Effector CD8-positive, alpha-beta T cell (primary cell): ENCODE measurements around the gene SDK2.
"Not testable (repeated sequence)": the region's sequence is repeated elsewhere in the genome, so short reads cannot be mapped to it uniquely, and the experiment has no call there.

Experiments
- DNase-seq: peaks from one replicate; lab custom pipeline; 2025; lab: John Stamatoyannopoulos, UW

SDK2 gene

DNA sequence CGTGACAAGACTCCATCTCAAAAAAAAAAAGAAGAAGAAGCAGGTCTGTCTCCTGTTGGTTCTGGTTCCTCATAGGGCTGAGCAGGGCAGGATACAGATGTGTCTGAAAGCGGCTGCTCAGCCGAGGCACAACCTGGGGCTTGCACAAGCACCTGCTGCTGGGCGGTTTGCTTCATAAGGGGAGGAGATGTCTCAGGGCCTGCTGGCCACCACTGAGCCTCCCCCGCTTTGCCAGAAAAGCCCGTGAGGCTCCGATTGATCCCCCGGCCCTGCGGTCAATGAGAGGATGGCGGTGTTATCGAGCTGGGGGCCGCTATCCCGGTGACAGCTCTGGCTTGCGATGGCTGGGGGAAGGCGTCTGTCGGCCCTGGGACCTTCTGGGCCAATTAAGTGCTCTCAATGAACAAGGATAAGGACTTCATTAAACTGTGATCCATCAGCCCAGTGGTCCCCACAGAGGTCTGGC is 162.0 kb downstream of the SDK2 start:
- DNase-seq, result no peak

DNA sequence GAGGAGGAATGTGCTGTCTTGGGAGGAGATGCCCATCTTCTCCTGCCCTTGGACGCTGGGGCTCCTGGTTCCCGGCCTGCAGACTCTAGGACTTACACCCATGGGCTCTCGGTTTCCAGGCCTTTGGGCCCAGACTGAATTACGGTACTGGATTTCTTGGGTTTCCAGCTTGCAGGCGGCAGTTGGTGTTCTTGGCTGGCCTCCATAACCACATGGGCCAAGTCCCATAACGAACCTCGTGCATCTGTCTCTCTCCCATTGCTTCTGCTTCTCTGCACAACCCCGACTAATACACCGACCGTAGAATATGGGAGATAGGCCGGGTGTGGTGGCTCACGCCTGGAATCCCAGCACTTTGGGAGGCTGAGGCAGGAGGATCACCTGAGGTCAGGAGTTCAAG is 162.6 kb downstream of the SDK2 start:
- no peak for DNase-seq

DNA sequence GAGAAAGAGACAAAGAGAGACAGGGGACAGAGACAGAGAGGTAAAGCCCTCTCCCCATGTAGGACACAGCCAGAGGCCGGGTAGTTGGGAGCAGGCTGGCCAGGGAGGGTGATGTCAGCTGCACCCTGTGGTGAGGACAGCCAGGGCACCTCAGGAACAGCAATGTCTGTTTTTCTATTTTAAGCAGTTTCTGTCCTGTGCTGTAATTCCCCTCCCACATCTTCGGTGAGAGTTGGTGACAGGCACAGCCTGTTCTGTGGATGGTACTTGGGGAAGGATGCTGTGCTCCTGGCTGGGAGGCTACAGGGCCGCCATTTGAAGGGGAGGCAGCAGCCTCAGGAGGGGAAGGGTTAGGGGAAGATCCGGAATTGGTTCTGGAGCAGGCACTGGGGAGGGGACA is 163.5 kb downstream of the SDK2 start:
- no peak for DNase-seq

DNA sequence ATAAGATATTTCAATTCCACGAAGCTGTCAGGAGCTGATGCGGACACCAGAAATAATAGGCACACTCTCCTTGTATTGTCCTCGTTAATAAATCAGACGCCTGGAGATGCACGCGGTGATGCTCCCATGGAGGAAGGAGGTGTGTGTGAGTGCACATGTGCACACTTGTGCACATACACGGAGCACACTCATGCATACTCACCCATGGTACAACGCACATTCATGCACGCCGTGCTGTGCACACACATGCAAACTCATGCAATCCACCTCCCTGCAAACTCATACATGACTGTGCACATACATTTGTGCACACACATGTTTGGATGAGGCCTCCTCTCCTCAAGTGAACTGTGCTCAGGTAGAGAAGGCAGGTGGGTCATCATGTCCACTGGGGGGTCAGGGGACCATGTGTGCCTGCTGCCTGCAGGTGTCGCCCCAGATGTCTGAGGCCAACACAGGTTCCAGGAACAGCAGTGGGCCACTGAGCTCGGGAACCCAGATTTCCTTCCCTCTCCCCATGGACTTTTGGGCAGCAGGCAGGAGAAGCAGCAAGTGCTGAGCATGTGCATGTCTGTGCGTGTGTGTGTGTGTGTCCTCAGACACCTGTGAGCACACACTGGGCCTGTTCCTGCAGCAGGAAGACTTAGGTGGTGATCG is 165.3 kb downstream of the SDK2 start:
- no peak for DNase-seq

DNA sequence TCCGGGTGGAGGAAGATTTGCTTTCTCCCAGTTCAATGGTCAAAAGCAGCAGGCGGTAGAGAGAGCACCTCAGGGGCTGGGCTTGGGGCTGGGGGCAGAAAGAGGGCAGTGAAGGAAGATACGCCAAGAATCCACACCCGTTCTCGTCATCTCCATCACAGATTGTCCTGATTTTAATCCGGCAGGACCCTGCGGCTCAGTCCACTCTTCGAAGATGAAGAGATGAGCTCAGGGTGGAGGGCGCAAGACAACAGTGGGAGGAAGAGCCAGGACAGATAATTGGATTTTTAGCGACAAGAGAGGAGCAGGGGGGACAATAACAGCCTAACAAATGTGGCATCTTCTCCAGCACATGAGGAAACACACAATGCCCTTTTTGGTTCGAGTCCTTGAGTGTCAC is 165.9 kb downstream of the SDK2 start:
- DNase-seq, result no peak

DNA sequence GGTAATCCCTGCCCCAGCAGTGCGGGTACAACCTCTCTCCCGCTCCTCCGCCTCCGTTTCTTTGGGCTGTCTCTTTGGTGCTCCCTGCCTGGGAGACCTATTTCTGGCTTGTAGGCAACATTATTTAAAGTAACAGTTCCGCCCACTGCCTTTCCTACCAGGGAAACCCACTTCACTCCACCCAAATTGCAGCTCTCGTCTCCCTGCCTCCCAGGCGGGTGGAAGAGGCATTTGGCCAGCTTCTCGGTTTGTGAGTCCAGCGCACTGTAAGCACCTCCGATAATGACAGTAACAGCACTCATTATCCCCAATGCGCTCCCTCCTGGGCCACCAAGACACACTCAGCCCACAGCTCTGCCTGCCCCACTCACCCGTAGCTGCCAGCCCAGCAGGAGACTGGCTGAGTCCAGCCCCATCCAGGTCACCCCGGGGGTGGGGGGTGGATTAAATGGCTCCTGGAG is 167.3 kb downstream of the SDK2 start:
- no peak for DNase-seq

DNA sequence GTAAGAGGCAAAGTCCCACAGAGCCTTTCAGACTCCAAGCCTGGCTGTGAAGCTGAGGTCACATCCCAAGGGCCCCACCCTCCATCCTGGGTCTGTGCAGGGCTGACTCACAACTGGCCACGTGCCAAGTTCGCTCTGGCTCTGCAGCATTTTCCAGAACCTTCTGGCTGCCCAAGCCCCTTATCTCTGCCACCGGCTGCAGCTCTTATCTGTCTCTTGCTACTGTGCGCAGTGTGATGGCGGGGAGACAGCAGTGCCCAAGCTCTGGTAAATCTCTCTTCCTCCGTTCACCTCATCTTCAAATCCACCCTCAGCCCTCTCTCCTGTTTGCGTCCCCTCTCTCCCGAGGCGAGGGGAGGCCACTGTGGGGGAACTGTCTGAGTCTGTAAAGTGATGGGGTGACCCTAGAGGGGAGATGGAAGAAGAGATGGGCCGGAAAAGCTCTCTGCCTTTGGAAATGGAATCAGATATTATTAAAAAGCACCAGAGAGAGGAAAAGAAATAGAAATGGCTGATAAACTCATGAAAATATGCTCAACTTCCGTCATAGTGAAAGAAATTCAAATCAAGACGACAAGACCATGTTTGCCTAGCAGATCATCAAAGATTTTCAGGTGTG is 169.8 kb downstream of the SDK2 start:
- DNase-seq, result no peak

DNA sequence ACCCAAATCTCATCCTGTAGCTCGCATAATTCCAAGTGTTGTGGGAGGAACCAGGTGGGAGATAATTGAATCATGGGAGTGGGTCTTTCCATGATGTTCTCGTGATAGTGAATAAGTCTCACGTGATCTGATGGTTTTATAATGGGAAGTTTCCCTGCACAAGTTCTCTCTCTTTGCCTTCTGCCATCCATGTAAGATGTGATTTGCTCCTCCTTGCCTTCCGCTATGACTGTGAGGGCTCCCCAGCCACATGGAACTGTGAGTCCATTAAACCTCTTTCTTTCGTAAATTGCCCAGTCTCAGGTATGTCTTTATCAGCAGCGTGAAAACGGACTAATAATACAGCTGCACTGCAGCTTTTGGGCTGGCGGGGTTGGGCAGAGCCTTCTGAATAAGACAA is 171.5 kb downstream of the SDK2 start:
- DNase-seq, result not testable (repeated sequence)

DNA sequence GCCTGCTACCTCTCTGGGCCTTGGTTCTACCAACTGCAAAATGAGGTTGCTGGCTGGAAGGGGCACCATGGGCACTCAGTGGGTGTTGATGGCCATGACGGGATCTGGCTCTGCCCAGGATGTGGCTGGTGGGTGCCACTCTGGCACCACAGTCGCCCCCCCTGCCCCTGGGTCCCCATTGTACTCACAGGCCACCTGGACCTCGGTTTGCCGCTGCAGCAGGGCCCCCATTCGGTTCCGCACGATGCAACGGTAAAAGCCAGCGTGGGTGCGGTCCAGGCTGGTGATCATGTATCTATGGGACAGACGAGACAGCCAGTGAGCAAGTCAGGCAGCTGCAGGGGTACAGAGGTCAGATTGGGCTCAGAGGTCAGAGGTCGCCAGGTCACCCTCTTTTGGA is 172.3 kb downstream of the SDK2 start:
- DNase-seq, result no peak

DNA sequence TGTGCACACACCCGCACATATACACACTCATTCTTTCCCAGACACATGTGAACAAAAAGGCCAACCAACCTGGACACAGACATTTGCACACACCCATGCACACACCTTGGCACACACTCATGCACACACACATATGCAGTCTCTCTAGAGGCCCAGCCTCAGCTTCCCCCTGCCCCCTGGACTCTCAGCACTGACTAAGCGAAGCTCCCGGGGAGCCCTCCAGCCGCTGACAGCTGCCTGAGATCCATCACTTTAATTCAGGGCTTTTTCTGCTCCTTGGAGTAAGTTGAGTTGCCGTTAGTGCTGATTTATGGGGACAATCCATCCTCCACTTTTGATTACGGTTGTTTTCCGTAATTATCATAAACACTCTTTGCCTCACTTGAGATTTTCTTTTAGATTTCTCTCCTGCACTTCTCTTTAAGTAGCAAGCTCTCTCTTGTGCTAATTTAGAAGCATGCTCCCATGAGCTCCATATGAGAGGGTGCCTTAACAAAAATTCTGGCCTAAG is 173.9 kb downstream of the SDK2 start:
- DNase-seq, result no peak

DNA sequence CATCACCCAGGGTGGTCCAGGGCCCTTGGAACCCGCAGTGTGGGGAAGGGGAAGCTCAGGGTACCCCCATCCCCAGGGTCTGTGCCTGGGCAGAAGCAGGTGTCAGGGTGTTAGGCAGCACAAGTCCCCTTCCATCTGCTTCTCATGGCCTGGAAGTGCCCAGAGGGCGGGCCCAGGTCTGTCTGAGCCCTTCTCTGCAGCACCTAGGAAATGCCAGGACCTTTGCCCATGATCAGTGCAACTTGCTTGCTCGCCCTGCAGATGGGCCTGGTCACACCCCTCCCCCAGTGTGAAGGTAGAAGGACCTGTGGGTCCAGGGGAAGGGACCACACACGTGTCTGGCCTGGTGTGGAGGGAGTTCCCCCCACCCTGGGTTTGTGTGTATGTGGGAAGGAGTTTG is 174.9 kb downstream of the SDK2 start:
- DNase-seq, result no peak

DNA sequence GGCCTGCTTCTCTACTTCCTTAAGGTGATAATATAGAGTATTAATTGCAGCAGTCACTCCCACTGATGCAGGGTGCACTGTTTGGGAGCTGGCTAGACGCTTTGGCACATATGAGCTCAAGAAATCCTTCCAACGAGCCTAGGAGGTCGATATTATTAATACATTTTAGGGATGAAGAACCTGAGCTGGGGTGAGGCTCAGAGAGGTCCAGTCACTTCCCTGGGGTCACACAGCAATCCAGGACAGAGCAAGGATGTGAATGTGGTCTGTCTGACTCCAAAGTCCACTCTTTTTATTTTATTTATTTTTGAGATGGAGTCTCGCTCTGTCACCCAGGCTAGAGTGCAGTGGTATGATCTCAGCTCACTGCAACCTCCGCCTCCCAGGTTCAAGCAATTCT is 176.0 kb downstream of the SDK2 start:
- no peak for DNase-seq

DNA sequence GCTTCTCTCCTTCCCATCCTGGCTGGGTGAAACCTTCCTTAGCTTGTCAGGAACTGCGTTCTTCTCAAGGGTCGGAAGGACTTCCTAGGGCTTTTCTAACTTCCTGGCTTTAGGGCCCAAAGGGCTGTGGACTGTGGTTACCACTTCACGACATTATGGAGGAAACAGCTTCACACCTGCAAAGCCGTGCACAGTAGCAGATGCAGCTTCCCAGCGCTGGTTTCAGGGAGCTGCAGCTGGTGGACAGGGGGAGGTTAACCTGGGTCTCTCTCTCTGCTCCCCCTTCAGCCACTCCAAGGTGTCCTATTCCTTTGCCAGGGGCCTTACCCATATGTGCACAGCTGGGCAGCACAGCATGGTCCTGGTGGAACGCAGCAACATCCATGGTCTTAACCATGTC is 176.6 kb downstream of the SDK2 start:
- DNase-seq, result no peak

DNA sequence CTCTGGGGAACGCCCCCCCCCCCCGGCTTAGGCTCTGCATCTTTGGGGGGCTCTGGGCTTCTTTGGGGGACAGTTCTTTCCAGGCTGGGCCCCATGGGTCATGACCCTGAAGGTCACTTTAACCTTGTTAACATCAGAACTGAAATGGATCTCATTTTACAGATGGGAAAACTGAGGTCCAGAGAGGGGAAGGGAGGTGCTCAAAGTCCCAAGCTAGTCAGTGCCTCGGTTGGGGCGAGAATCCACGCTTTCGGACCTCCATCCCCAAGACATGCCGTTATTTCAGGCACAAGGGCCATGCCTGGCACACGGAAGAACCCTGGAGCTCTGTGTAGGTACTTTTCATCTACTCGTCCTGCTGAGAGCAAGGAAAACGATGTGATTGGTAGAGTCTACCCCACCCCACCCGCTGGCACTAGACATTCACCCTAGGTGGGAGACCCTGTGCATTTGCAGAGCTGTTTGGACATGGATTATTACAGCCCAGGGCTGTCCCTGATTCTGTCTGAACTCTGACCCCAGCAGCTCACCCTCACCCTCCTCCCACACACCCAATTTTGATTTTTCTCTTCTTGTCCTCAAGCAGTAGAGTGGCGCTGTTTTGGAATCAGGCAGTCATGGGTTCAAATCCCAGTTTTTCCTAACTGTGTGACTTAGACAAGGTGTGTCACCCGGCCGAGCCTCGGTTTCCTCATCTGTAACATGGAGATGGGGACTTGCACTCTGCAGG is 177.4 kb downstream of the SDK2 start:
- DNase-seq, result no peak

DNA sequence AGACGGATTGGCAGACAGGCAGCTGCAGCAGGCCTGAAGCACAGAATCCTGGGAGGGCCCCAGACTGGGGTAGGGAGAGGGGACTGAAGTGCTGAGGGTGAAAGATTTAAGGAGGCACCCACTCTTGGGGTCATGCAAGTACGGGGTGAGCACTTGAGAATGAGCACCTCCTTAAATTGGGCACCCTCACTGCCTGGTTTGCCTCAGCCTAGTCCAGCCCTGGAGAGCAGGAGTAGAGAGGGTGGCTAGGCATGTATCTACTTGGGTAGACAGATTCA is 178.4 kb downstream of the SDK2 start:
- no peak for DNase-seq

DNA sequence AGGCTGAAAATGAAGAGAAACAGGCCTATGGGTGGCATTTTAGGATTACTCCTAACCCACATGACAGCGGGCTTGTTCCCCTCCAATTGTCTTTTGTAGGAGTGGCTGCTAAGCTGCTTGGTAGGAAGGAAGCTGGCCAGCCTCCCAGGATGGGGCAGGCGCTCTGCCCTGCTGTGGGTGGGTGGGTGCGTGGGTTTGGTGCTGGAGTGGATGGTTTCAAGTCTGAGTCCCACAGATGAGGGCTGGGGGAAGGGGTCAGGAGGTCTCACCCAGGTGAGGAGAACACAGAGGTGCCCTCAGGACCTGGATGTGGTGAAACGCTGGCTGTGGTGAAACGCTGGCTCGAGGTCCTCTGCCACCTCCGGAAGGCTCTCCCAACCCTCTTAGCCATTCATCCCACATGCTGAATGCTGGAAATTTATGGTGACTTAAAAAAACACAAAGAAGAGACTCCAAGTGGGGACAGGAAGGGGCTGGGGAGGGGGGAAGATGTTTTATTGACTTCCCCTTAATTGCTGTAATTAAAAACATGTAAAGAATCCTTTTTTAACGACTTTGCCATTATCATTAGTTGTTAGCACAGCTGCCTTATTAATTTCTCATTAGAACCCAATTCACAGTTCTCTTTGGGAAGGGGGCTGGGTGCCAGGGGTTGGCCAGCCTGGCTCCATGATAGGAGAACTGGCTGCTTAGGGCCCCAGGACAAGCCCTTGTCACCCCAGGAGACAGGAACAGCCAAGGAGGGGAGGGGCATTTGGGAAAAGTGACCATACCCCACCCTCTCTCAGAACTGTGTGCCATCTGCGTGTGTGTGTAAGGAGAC is 178.9 kb downstream of the SDK2 start:
- DNase-seq, result no peak

DNA sequence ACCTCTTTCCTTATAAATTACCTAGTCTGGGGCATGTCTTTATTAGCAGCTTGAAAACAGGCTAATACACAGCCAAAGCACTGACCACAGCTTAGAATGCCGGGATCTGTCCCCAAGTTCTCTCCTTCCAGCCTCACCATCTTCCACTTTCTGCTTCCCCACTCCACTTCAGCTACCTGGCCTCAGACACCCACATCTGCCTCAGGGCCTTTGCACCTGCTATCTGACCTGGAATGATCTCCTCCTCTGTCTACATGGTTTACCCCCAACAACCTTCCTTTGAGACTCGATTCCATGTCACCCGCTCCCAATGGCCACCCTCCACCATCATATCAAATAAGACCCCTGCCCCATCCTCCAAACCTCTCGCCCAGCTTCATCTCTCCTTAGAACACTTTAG is 179.8 kb downstream of the SDK2 start:
- no peak for DNase-seq

DNA sequence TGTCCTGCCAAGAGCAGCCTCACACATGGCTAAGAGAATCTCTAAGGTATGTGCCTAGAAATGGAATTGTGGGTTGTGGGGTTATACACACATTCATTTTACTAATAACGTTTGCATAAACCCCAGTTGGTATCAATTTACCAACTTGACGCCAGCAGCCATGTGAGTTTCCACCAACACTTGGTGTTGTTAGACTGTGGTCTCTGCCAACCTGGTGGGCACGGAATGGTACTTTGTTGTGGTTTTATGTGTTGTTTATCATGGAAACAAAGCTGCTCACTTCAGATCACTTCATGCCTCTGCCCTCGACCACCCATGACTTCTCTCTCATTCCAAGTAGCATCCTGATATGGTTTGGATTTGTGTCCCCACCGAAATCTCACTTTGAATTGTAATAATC is 180.4 kb downstream of the SDK2 start:
- no peak for DNase-seq

DNA sequence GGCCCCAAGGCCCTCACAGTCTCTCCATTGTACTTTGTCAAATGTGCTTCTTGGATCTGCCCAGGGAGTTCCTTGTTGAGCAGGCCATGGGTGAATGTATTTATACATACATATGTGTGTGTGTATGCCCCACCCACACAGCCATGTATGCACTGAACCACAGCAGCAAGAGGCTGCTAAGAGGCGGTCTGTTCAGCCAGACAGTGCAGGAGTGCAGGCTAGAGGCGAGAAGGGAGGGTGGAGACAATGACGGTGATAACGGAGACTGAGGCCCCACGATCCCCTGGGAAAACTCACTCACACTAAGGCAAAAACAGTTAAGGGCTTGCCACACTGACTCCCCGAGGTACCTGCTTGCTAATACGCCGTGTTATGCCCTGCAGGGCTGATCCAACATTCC is 181.4 kb downstream of the SDK2 start:
- DNase-seq, result no peak

DNA sequence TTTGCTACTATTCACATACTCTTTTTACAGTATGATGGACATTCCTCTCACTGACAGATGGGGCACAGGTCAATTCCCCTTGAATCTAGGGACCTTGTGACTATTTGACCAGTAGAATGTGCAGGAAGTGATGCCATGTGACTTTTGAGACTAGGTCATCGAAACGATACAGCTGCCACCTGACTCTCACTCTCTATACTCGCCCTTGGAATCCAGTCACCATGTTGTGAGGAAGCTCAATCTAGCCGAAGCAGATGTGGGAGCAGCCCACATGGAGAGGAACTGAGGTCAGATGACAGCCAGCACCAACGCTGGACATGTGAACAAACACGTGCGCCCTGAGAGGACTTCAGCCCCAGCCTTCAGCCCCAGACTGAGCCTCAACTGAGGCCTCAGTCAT is 184.3 kb downstream of the SDK2 start:
- no peak for DNase-seq

DNA sequence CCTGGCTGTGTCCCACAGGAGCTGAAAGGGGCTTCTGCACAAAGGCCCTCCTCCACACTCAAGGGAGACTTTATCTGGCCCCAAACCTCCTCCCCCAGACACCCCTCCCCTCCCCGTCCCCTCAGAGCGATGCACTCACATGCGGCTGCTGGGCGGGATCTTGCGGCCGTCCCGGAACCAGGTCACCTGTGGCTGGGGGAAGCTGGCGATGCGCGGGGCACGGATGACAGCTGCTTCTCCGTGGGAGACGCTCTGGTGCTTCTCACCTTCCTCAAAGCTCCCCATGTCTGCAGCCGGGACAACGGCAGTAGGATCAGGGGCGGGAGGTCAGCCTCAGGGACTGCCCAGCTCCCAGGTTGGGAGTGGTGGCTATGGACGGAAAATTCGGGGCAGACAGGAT is 188.5 kb downstream of the SDK2 start:
- DNase-seq, result no peak

DNA sequence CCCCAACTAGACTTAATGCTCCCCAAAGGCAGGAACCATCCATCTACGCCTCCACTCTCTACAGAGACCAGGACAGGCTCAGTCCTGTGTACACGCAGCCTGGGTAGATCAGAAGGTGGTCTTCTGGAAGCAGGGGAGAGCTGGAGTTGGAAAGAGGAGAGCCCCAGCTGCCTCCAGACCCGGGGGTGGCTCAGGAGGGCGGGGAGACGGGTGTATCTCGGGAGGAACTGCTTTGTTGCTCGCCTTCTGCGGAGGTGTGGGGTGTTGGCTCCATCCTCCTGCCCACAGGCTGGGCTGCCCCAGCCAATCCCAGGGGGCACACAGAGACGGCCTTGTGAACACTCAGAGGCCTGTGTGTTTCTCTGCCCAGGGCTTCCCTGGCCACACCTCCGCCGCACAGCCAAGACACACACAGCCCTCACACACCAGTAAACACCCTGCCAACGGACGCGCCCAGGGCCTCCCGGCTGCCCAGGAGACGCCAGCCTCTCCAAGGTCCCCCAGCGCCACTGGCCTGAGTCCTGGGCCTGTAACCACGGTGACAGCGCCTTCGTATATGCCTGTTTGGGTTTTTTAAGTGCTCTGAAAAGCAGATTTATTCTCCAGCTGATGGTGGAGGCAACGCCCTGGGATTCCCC is 189.1 kb downstream of the SDK2 start:
- no peak for DNase-seq
